AG10803 (cell line): ENCODE results near the gene UGT1A5.

Experiments used
- DNase-seq: peaks from one replicate; pipeline ENCODE4 v3.0.0; 2010; ENCODE audit warnings: low read depth
- H3K4me3 ChIP-seq: 2 replicates; pipeline ENCODE4 v1.5.1; 2011; ENCODE audit warnings: mild to moderate bottlenecking, low read length, control low read depth
- CTCF ChIP-seq: conservative IDR thresholded peaks from 2 replicates; pipeline ENCODE4 v1.5.1; 2011; ENCODE audit warnings: mild to moderate bottlenecking, low read length, control low read depth, inconsistent platforms

The UGT1A5 gene

GRCh38 chr2:233811087-233811486, 98.4 kb downstream of the UGT1A5 start:
- no peak for TF ChIP-seq CTCF
- no peak for DNase-seq
- no peak overlapping the region for H3K4me3 ChIP-seq

GRCh38 chr2:233811732-233812131, 99.0 kb downstream of the UGT1A5 start:
- H3K4me3 ChIP-seq: no peak overlapping the region
- TF ChIP-seq CTCF: no peak
- no peak for DNase-seq

GRCh38 chr2:233813236-233814055, 100.7 kb downstream of the UGT1A5 start:
- no peak for DNase-seq
- H3K4me3 ChIP-seq: no peak overlapping the region
- no peak for TF ChIP-seq CTCF

- no peak for DNase-seq
- no peak for TF ChIP-seq CTCF
- H3K4me3 ChIP-seq: no peak overlapping the region
These were observed 101.5 kb downstream of the UGT1A5 start for GRCh38 chr2:233814056-233814835.

GRCh38 chr2:233815861-233816260, 103.2 kb downstream of the UGT1A5 start:
- no peak overlapping the region for H3K4me3 ChIP-seq
- peak; percentile 18 for DNase-seq
- TF ChIP-seq CTCF: no peak

GRCh38 chr2:233816334-233816733, 103.6 kb downstream of the UGT1A5 start:
- no peak for DNase-seq
- no peak overlapping the region for H3K4me3 ChIP-seq
- no peak for TF ChIP-seq CTCF
